Thoracic aorta (tissue), 2 donors: ENCODE measurements around the gene STX16. TPM values are rescaled to one million over a fixed set of nuclear protein-coding genes. Genes with fewer than 3 reads are reported as not detected.

Experiments used
- ATAC-seq: fragments of 150-250 bp; one replicate; pipeline ENCODE4 v1.8.0; 2017; ENCODE audit warnings: low read depth; ENCODE audit not compliant: insufficient number of reproducible peaks, low FRiP score
- DNase-seq: peaks from one replicate; pipeline ENCODE4 v3.0.0-alpha.2; 2020; ENCODE audit warnings: low spot score
- H3K27ac ChIP-seq, 2 donors: fragments of 200-600 bp; sonication (generic); 1 replicate in 1 of 2; 2 replicates in 1 of 2; pipeline ENCODE4 v1.5.1; 2016; ENCODE audit warnings: mild to moderate bottlenecking in 2 of 2, moderate library complexity in 2 of 2
- H3K27me3 ChIP-seq: fragments of 200-600 bp; sonication (generic); replicated peaks from 2 replicates; pipeline ENCODE4 v1.6.0; 2016; ENCODE audit warnings: mild to moderate bottlenecking; ENCODE audit not compliant: insufficient read depth
- H3K36me3 ChIP-seq: fragments of 200-600 bp; sonication (generic); one replicate; pipeline ENCODE4 v1.5.1; 2016
- H3K4me1 ChIP-seq, 2 donors: fragments of 200-600 bp; sonication (generic); 1 replicate in 1 of 2; 2 replicates in 1 of 2; pipeline versions ENCODE4 v1.5.1 to v1.6.0; 2016; ENCODE audit warnings: low read depth in 2 of 2, mild to moderate bottlenecking in 1 of 2; ENCODE audit not compliant: control insufficient read depth in 1 of 2
- H3K4me3 ChIP-seq: fragments of 200-600 bp; sonication (generic); 2 replicates; pipeline ENCODE4 v1.5.1; 2016; ENCODE audit warnings: mild to moderate bottlenecking
- H3K9me3 ChIP-seq: fragments of 200-600 bp; sonication (generic); 2 replicates; pipeline ENCODE4 v1.5.1; 2016
- total RNA-seq, 2 donors: library from RNA; depleted of rRNA; stranded (reverse); fragments of >200 nt; gene quantifications; one replicate each; pipeline versions ENCODE4 v1.1.0 to v1.2.3, GENCODE V29; 2016
- TF ChIP-seq, protein P1 (sequence below): fragments of 200-600 bp; sonication (generic); IDR thresholded peaks from one replicate; pipeline ENCODE4 v1.5.1; 2019; ENCODE audit warnings: antibody characterized with exemption

STX16 gene
- total RNA-seq, 2 donors from 2014 or later = 66.3 to 109 TPM

DNA sequence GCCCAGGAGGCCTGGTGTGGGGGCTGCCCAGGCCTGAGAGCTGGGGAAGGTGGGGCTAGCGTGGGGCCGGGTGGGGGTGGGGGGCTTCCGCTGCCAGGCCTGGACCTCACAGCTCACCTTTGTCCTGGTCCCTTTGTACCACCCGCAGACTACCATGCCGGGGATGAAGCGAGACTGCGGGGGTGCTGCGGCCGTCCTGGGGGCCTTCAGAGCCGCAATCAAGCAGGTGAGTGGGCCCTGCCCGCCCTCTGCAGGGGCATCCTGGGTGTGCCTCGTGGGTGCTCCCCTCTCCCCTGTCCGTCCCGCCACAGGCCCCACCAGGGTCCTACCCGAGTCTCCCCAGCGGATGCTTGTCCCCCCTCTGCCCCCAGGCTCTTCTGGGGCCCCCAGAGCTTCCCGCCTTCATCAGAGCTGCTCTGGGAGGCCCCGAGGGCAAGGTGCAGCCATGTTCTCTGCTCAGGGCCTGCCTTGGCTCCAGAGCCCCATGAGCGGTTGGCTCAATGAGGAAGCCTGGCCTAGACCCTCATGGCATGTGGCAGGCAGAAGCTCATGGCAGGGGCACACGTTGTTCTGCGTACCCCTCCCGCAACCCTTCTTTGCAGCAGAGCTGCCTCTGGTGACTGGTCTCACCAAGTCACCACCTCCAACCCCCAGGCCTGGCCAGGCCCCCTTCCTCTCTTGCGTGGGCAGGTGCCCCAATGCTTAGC, 56.0 kb downstream of the STX16 start:
- no peak overlapping the region for H3K27ac ChIP-seq
- TF ChIP-seq, protein P1, sequence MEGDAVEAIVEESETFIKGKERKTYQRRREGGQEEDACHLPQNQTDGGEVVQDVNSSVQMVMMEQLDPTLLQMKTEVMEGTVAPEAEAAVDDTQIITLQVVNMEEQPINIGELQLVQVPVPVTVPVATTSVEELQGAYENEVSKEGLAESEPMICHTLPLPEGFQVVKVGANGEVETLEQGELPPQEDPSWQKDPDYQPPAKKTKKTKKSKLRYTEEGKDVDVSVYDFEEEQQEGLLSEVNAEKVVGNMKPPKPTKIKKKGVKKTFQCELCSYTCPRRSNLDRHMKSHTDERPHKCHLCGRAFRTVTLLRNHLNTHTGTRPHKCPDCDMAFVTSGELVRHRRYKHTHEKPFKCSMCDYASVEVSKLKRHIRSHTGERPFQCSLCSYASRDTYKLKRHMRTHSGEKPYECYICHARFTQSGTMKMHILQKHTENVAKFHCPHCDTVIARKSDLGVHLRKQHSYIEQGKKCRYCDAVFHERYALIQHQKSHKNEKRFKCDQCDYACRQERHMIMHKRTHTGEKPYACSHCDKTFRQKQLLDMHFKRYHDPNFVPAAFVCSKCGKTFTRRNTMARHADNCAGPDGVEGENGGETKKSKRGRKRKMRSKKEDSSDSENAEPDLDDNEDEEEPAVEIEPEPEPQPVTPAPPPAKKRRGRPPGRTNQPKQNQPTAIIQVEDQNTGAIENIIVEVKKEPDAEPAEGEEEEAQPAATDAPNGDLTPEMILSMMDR = no peak
- no peaks in the 10 kb centered on the region for H3K4me1 ChIP-seq
- H3K4me3 ChIP-seq = no peak overlapping the region
- H3K9me3 ChIP-seq = no peaks in the 10 kb centered on the region
- ATAC-seq (no peak), DNase-seq (no peak)
- peaks cover 25% of the 10 kb centered on the region for H3K36me3 ChIP-seq
- no peaks in the 10 kb centered on the region for H3K27me3 ChIP-seq

- DNase-seq = no peak
- Histone ChIP-seq H3K4me1 (no peaks in the 10 kb centered on the region), H3K36me3 (peaks cover 18% of the 10 kb centered on the region), H3K27me3 (no peaks in the 10 kb centered on the region), H3K9me3 (no peaks in the 10 kb centered on the region), H3K4me3 (no peak overlapping the region), H3K27ac (no peak overlapping the region)
- TF ChIP-seq, protein P1 = no peak
- ATAC-seq = no peak
Measured at GRCh38 chr20:58707770-58708169, 56.7 kb downstream of the STX16 start.

- H3K9me3 ChIP-seq = no peaks in the 10 kb centered on the region
- DNase-seq (no peak), ATAC-seq (no peak)
- H3K36me3 ChIP-seq = peaks cover 12% of the 10 kb centered on the region
- H3K4me3 ChIP-seq = no peak overlapping the region
- no peak overlapping the region for H3K27ac ChIP-seq
- no peaks in the 10 kb centered on the region for H3K4me1 ChIP-seq
- TF ChIP-seq, protein P1 = no peak
- H3K27me3 ChIP-seq = no peaks in the 10 kb centered on the region
Measured at GRCh38 chr20:58708246-58708931, 57.3 kb downstream of the STX16 start.

GRCh38 chr20:58709013-58709702, 58.1 kb downstream of the STX16 start:
- Histone ChIP-seq H3K4me1 (no peaks in the 10 kb centered on the region), H3K9me3 (no peaks in the 10 kb centered on the region), H3K36me3 (peaks cover 4% of the 10 kb centered on the region), H3K4me3 (no peak overlapping the region), H3K27ac (no peak overlapping the region), H3K27me3 (no peaks in the 10 kb centered on the region)
- ATAC-seq = no peak
- DNase-seq = no peak
- TF ChIP-seq, protein P1 = no peak

GRCh38 chr20:58709703-58710039, 58.6 kb downstream of the STX16 start:
- peaks cover 4% of the 10 kb centered on the region for H3K36me3 ChIP-seq
- H3K27me3 ChIP-seq = no peaks in the 10 kb centered on the region
- TF ChIP-seq, protein P1 = no peak
- no peaks in the 10 kb centered on the region for H3K4me1 ChIP-seq
- DNase-seq (no peak), ATAC-seq (no peak)
- no peak overlapping the region for H3K27ac ChIP-seq
- H3K4me3 ChIP-seq = no peak overlapping the region
- H3K9me3 ChIP-seq = no peaks in the 10 kb centered on the region
